Endodermal cell (in vitro differentiated cells): ENCODE data around the gene KIF27. TPM values are rescaled to one million over a fixed set of nuclear protein-coding genes. Genes with fewer than 3 reads are reported as not detected.
"Not testable (repeated sequence)": the region's sequence is repeated elsewhere in the genome, so short reads cannot be mapped to it uniquely, and the experiment has no call there.

Experiments
- DNase-seq: peaks from one replicate; pipeline ENCODE4 v3.0.0-alpha.2; 2017
- H3K27ac ChIP-seq: 2 replicates; pipeline ENCODE4 v1.5.1; 2013; ENCODE audit warnings: mild to moderate bottlenecking, low read depth, low read length, moderate library complexity
- H3K27me3 ChIP-seq: 2 replicates; pipeline ENCODE4 v1.6.1; 2013; ENCODE audit warnings: mild to moderate bottlenecking, low read length, moderate library complexity; ENCODE audit not compliant: insufficient read depth, control insufficient read depth, poor library complexity, severe bottlenecking
- H3K36me3 ChIP-seq: 2 replicates; pipeline ENCODE4 v1.7.0; 2013; ENCODE audit warnings: mild to moderate bottlenecking, low read length, moderate library complexity; ENCODE audit not compliant: control insufficient read depth, insufficient read depth
- H3K4me1 ChIP-seq: one replicate; pipeline ENCODE4 v1.7.0; 2013; ENCODE audit warnings: low read length; ENCODE audit not compliant: control insufficient read depth, insufficient read depth
- H3K4me3 ChIP-seq: 2 replicates; pipeline ENCODE4 v1.5.1; 2013; ENCODE audit warnings: mild to moderate bottlenecking, low read length, moderate library complexity
- H3K9ac ChIP-seq: 2 replicates; pipeline ENCODE4 v1.6.1; 2013; ENCODE audit warnings: mild to moderate bottlenecking, low read length, moderate library complexity; ENCODE audit not compliant: poor library complexity, severe bottlenecking; ENCODE audit errors: extremely low read depth
- H3K9me3 ChIP-seq: 2 replicates; pipeline ENCODE4 v1.6.1; 2013; ENCODE audit warnings: mild to moderate bottlenecking, low read length, moderate library complexity; ENCODE audit not compliant: control insufficient read depth
- H3K27ac Mint-ChIP-seq: 2 replicates; pipeline ENCODE4 v1.8.0; 2020; ENCODE audit warnings: mixed read lengths
- H3K27me3 Mint-ChIP-seq: 2 replicates; pipeline ENCODE4 v1.8.0; 2021; ENCODE audit warnings: mild to moderate bottlenecking, mixed read lengths; ENCODE audit not compliant: insufficient read depth
- H3K36me3 Mint-ChIP-seq: 2 replicates; pipeline ENCODE4 v1.8.0; 2020; ENCODE audit warnings: low read depth, mixed read lengths
- H3K4me1 Mint-ChIP-seq: 2 replicates; pipeline ENCODE4 v1.8.0; 2020; ENCODE audit warnings: mixed read lengths
- H3K4me3 Mint-ChIP-seq: 2 replicates; pipeline ENCODE4 v1.8.0; 2020; ENCODE audit warnings: mild to moderate bottlenecking, moderate library complexity, mixed read lengths
- H3K9me3 Mint-ChIP-seq: 2 replicates; pipeline ENCODE4 v1.8.0; 2020; ENCODE audit warnings: mild to moderate bottlenecking, mixed read lengths
- CTCF ChIP-seq: fragments of 200-600 bp; sonication (generic); conservative IDR thresholded peaks from 2 replicates; pipeline ENCODE4 v1.5.0; 2021; ENCODE audit warnings: antibody characterized with exemption, mild to moderate bottlenecking
- WGBS, 2 experiments: methylation state at CpG; one replicate each; pipeline versions ENCODE4 v1.1.5 to v1.1.7; 2013; ENCODE audit warnings: missing lambda C conversion rate in 2 of 2, mixed read lengths in 1 of 2; ENCODE audit not compliant: insufficient coverage in 1 of 2, insufficient read length in 1 of 2; 5-methylcytosine and 5-hydroxymethylcytosine counted together
- total RNA-seq, 2 donors: library from RNA; stranded (reverse); fragmentation: NEBNext Ultra II Directional in 1 of 2; extraction: Animal tissue kit (Norgen Biotek cat#: 25700) in 1 of 2; gene quantifications; 2 replicates in 1 of 2; 3 replicates in 1 of 2; pipeline ENCODE4 v1.2.1, GENCODE V29; 2021

Gene KIF27
- total RNA-seq, 2 donors from 2014 or later = 12.0 to 19.5 TPM

DNA sequence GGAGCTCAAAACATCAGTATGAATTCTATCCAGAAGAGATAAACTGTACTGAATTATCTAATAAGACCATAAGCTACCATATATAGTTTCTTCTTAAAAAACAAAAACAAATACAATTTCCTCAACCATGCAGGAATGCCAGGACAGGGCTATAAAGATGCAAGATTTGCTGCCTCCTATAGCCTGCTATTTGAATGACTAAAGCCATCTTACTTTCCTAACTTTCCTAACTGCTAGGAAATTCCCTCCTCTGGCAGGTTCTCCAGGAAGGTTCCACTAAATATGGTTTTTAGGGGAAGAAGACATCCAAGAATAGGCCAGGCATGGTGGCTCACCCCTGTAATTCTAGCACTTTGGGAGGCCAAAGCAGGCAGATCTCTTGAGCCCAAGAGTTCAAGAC lies 15.1 kb downstream of the KIF27 start:
- no peaks in the 10 kb centered on the region for H3K27me3 Mint-ChIP-seq
- H3K36me3 Mint-ChIP-seq = peaks cover 18% of the 10 kb centered on the region
- Histone ChIP-seq H3K4me3 (no peak overlapping the region), H3K36me3 (peaks cover 4% of the 10 kb centered on the region), H3K4me1 (no peaks in the 10 kb centered on the region), H3K27ac (no peak overlapping the region), H3K9ac (no peak overlapping the region), H3K9me3 (no peaks in the 10 kb centered on the region), H3K27me3 (no peaks in the 10 kb centered on the region)
- no peak for TF ChIP-seq CTCF
- H3K27ac Mint-ChIP-seq = no peak overlapping the region
- H3K4me3 Mint-ChIP-seq = no peak overlapping the region
- DNase-seq = no peak
- H3K9me3 Mint-ChIP-seq = no peaks in the 10 kb centered on the region
- H3K4me1 Mint-ChIP-seq = no peaks in the 10 kb centered on the region

DNA sequence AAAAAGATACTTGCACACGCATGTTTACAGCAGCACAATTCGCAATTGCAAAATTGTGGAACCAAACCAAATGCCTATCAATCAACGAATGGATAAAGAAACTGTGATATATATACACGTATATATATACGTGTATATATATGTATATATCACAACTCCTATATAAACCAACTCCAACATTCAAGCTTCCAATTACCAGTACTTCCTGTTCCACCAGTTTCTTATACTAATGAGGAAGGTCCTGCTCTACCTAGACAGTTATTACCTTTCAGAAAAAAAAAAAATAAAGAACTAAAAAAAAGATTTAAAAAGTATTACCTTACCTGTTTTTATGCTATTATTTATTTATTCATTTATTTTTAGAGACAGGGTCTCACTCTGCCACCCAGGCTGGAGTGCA lies 20.6 kb downstream of the KIF27 start:
- H3K4me1 ChIP-seq, H3K36me3 ChIP-seq, H3K4me3 ChIP-seq, DNase-seq, H3K27ac Mint-ChIP-seq, H3K4me1 Mint-ChIP-seq, H3K9ac ChIP-seq, H3K27ac ChIP-seq, H3K27me3 ChIP-seq, H3K9me3 Mint-ChIP-seq, H3K27me3 Mint-ChIP-seq, H3K9me3 ChIP-seq, H3K4me3 Mint-ChIP-seq: not testable (repeated sequence)
- H3K36me3 Mint-ChIP-seq = peaks cover 12% of the 10 kb centered on the region
- WGBS, 2 experiments = 93% methylated on average over 2 of the region's 5 CpGs; no CpG with 5 or more reads in 1 of the 2 experiments

DNA sequence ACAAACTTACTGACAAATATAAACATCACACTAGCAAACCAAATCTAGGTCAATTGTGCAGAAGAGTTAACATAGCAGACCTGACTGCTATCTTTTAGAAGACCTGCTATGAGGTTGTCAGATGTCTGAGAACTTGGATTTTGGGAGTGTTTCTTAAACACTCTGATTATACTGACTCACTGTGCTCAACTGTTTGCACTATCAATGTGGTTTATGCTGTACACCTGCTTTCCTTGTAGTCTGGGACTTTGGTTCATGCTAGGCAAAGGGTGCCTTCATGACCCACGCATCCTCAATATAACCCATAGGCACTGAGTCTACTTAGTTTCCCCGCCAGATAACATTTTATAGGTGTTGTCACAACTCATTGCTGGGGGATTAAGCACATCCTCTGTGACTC lies 26.9 kb downstream of the KIF27 start:
- not testable (repeated sequence) for H3K27me3 ChIP-seq, H3K9ac ChIP-seq, H3K9me3 ChIP-seq, H3K36me3 ChIP-seq, H3K27ac ChIP-seq, H3K27ac Mint-ChIP-seq, H3K36me3 Mint-ChIP-seq, H3K4me3 ChIP-seq, H3K4me3 Mint-ChIP-seq, DNase-seq, H3K27me3 Mint-ChIP-seq, H3K4me1 ChIP-seq, H3K9me3 Mint-ChIP-seq, H3K4me1 Mint-ChIP-seq
- WGBS, 2 experiments = 93% methylated on average over 2 of the region's 2 CpGs; no CpG with 5 or more reads in 1 of the 2 experiments

DNA sequence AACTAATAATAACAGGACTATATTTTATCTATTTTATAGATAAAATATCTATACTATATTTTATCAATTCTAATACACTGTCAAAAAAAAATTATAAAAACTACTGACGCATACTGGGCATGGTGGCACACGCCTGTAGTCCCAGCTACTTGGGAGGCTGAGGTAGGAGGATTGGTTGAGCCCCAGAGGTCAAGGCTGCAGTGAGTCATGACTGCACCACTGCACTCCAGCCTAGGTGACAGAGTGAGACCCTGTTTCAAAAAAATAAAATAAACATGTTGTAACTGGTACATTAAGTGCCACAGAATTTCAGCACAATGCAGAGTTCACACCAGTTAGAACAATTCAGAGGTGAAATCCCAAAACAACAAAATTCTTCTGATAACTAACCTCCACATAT lies 34.7 kb downstream of the KIF27 start:
- 95% methylated on average over 2 of the region's 2 CpGs; no CpG with 5 or more reads in 1 of the 2 experiments for WGBS, 2 experiments
- H3K4me1 Mint-ChIP-seq, H3K4me3 Mint-ChIP-seq, H3K4me1 ChIP-seq, H3K9me3 ChIP-seq, DNase-seq, H3K9ac ChIP-seq, H3K27me3 ChIP-seq, H3K27ac Mint-ChIP-seq, H3K27ac ChIP-seq, H3K4me3 ChIP-seq, H3K36me3 ChIP-seq, H3K27me3 Mint-ChIP-seq, H3K9me3 Mint-ChIP-seq: not testable (repeated sequence)
- peaks cover 11% of the 10 kb centered on the region for H3K36me3 Mint-ChIP-seq

DNA sequence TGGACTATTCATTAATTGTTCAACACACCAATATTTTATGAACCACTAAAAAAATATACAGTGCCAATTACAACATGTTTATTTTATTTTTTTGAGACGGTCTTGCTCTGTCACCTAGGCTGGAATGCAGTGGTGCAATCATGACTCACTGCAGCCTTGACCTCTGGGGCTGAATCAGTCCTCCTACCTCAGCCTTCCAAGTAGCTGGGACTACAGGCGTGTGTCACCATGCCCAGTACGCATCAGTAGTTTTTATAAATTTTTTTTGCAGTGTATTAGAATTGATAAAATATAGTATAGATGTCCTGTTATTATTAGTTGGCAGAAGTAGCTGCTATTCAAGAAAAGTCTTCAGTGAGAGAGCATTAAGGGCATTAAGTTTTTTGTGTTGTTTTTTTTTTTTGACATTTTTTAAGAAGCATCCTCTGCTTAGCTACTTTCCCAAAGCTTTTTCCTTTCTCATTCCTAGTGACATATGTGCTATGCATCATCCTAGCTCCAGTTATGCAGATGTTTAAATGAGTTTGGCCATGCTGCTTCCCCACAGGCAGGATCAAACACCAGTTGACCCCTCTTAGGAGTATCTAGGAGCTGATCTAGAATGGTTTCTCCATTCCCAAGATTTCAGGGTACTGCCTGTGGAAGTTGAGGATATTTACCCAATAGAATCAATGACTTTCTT lies 35.5 kb downstream of the KIF27 start:
- not testable (repeated sequence) for H3K9me3 Mint-ChIP-seq, H3K27ac ChIP-seq, H3K9me3 ChIP-seq, H3K27me3 Mint-ChIP-seq, H3K4me3 Mint-ChIP-seq, H3K36me3 Mint-ChIP-seq, H3K27ac Mint-ChIP-seq, H3K9ac ChIP-seq, H3K4me1 ChIP-seq, DNase-seq, H3K4me3 ChIP-seq, H3K27me3 ChIP-seq, H3K4me1 Mint-ChIP-seq, H3K36me3 ChIP-seq
- 93 to 96% methylated on average over 2 to 3 of the region's 3 CpGs for WGBS, 2 experiments

DNA sequence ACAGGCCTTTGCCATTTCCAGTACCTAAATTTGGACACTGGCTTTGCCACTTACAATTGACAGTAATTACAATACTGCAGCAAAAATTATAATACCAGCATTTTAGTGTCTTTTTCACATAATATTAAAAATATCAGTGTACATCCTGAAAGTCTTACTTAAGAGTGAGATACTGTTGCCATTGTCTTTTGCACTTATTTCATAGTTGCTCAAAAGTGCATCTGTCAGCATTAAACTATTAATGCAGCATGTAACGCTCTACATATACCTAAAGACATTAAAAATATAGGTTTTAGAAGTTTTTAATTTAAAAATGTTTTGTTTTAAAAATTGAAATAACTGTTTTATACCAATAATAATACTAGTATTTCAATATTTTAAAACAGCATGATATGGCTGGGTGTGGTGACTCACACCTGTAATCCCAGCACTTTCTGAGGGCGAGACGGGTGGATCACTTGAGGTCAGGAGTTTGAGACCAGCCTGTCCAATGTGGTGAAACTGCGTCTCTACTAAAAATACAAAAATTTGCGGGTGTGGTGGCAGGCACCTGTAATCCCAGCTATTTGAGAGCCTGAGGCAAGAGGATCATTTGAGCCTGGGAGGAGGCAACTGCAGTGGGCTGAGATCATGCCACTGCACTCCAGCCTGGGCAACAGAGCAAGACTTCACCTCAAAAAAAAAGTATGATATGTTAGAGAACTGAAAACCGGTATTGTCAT lies 39.4 kb downstream of the KIF27 start:
- H3K4me3 Mint-ChIP-seq, H3K36me3 ChIP-seq, H3K4me1 Mint-ChIP-seq, H3K27me3 Mint-ChIP-seq, DNase-seq, H3K4me3 ChIP-seq, H3K9me3 Mint-ChIP-seq, H3K27ac Mint-ChIP-seq, H3K9me3 ChIP-seq, H3K27me3 ChIP-seq, H3K4me1 ChIP-seq, H3K9ac ChIP-seq, H3K27ac ChIP-seq: not testable (repeated sequence)
- H3K36me3 Mint-ChIP-seq = peaks cover 14% of the 10 kb centered on the region
- WGBS, 2 experiments = 45 to 93% methylated on average over 2 to 4 of the region's 6 CpGs
